HL-60 (cell line): ENCODE results near the gene DENND1A.

Source experiments
- DNase-seq, 2 experiments: peaks; one replicate each; pipeline ENCODE4 v3.0.0-alpha.2; 2010 to 2020; ENCODE audit warnings: low read depth in 1 of 2, low spot score in 1 of 2
- H3K27ac ChIP-seq: fragments of 250-450 bp; sonication (Bioruptor Pico); replicated peaks from 2 replicates; pipeline ENCODE4 v1.5.1; 2020; ENCODE audit warnings: mild to moderate bottlenecking, moderate library complexity
- H3K27me3 ChIP-seq: fragments of 250-450 bp; sonication (Bioruptor Pico); 2 replicates; pipeline ENCODE4 v1.5.1; 2021; ENCODE audit warnings: mild to moderate bottlenecking, moderate library complexity; ENCODE audit not compliant: insufficient read depth, poor library complexity, severe bottlenecking
- H3K4me3 ChIP-seq: replicated peaks from 2 replicates; pipeline ENCODE4 v1.5.1; 2011; ENCODE audit warnings: mild to moderate bottlenecking, control low read depth, low read length; ENCODE audit not compliant: insufficient read depth
- GABPA ChIP-seq: IDR thresholded peaks from 2 replicates; pipeline ENCODE4 v1.6.1; 2012; ENCODE audit warnings: low read depth
- POLR2AphosphoS5 ChIP-seq: IDR thresholded peaks from 2 replicates; pipeline ENCODE4 v1.6.1; 2012; ENCODE audit warnings: low read depth
- SPI1 ChIP-seq: IDR thresholded peaks from 2 replicates; pipeline ENCODE4 v1.6.1; 2012; ENCODE audit warnings: low read depth, mild to moderate bottlenecking, borderline replicate concordance
- TF ChIP-seq, protein P1 (sequence below): IDR thresholded peaks from one replicate; pipeline ENCODE4 v1.5.1; 2011; ENCODE audit warnings: low read length, control low read depth, inconsistent platforms; ENCODE audit not compliant: insufficient read depth
- TF ChIP-seq, protein P2 (sequence below): IDR thresholded peaks from 2 replicates; pipeline ENCODE4 v1.6.1; 2012; ENCODE audit warnings: low read depth; ENCODE audit not compliant: insufficient replicate concordance

The DENND1A gene

DNA sequence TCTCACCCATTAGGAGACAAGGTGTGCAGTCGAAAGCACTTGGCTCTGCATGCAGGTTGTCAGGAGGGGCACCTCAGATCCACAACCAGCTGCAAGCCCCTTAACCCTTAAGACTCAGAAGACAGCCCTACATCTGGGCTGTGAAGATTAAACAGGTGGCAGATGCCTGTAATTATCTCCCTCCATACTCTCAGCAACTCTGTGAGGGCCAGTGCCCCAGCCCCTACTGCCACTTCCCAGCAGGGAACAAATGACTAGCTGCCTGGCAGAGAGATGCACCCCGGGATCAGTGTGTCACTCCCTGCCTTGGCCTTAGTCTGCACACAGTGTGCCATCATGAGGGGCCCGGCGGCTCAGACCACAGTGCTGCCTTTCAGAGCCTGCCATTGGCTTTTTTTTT lies 532.0 kb downstream of the DENND1A start:
- Histone ChIP-seq H3K27me3 (no peaks in the 10 kb centered on the region), H3K4me3 (no peak overlapping the region), H3K27ac (no peak overlapping the region)
- DNase-seq, result no peak
- TF ChIP-seq POLR2AphosphoS5, result no peak
- TF ChIP-seq, protein P1, sequence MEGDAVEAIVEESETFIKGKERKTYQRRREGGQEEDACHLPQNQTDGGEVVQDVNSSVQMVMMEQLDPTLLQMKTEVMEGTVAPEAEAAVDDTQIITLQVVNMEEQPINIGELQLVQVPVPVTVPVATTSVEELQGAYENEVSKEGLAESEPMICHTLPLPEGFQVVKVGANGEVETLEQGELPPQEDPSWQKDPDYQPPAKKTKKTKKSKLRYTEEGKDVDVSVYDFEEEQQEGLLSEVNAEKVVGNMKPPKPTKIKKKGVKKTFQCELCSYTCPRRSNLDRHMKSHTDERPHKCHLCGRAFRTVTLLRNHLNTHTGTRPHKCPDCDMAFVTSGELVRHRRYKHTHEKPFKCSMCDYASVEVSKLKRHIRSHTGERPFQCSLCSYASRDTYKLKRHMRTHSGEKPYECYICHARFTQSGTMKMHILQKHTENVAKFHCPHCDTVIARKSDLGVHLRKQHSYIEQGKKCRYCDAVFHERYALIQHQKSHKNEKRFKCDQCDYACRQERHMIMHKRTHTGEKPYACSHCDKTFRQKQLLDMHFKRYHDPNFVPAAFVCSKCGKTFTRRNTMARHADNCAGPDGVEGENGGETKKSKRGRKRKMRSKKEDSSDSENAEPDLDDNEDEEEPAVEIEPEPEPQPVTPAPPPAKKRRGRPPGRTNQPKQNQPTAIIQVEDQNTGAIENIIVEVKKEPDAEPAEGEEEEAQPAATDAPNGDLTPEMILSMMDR, result no peak

DNA sequence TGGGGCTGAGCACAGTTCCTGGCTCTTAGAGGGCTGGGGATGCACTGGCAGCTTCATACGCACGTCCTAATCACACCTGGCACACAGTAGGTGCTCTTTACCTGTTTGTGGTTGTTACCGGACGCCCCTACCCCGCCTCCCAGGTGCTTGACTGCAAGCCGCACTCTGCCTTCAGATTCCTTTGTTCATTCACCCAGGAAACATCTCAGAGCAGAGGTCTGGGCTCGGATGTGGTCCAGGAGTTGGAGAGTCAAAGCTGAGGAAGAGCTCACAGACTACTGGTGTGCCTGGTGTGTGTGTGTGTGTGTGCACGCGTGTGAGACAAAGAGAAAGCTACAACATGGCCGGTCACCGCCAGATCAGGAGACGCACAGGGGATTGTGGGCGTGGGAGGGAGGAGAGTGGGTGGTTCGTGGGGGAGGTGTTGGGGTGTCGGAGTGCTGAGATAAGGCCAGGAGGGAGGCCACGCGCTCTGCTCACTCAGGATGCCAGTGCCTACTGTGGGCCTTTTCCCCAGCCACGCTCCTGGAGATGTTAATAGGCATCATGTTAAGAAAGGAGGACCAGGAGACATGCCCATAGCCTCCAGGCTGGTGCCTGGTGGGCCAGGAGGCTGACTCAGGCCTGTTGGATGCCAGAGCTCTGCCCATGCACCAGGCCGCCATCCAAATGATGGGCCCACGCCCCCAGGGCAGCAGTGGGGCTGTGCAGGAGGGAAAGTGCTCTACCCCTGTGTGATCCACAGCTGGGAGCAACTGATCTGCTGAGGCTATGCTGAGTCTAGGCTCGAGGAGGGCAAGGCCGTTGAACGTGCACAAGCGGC lies 534.0 kb downstream of the DENND1A start:
- TF ChIP-seq SPI1 (no peak), GABPA (no peak), POLR2AphosphoS5 (no peak)
- TF ChIP-seq, protein P2, sequence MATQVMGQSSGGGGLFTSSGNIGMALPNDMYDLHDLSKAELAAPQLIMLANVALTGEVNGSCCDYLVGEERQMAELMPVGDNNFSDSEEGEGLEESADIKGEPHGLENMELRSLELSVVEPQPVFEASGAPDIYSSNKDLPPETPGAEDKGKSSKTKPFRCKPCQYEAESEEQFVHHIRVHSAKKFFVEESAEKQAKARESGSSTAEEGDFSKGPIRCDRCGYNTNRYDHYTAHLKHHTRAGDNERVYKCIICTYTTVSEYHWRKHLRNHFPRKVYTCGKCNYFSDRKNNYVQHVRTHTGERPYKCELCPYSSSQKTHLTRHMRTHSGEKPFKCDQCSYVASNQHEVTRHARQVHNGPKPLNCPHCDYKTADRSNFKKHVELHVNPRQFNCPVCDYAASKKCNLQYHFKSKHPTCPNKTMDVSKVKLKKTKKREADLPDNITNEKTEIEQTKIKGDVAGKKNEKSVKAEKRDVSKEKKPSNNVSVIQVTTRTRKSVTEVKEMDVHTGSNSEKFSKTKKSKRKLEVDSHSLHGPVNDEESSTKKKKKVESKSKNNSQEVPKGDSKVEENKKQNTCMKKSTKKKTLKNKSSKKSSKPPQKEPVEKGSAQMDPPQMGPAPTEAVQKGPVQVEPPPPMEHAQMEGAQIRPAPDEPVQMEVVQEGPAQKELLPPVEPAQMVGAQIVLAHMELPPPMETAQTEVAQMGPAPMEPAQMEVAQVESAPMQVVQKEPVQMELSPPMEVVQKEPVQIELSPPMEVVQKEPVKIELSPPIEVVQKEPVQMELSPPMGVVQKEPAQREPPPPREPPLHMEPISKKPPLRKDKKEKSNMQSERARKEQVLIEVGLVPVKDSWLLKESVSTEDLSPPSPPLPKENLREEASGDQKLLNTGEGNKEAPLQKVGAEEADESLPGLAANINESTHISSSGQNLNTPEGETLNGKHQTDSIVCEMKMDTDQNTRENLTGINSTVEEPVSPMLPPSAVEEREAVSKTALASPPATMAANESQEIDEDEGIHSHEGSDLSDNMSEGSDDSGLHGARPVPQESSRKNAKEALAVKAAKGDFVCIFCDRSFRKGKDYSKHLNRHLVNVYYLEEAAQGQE, result no peak
- TF ChIP-seq, protein P1, result no peak
- Histone ChIP-seq H3K4me3 (no peak overlapping the region), H3K27ac (no peak overlapping the region), H3K27me3 (no peaks in the 10 kb centered on the region)
- no peak for DNase-seq

DNA sequence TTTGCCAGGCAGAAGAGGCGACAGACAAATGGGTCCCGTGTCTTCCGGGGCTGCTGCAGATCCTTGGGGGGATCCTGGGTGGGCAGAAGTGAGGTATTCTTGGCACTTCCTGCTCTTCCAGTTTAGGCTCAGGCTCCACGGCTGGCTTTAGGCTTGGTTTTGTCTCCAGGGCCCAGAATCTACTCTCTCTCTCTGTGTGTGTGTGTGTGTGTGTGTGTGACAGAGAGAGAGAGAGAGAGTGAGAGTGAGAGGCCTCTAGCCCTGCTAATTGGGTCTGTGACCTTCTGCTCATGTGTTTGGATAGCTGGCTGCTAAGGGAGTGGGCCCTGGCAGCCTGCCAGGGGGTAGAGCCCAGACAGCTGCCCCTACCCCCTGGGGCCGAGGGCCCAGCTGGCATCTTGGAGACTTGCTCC lies 534.6 kb downstream of the DENND1A start:
- TF ChIP-seq, protein P1, result no peak
- TF ChIP-seq, protein P2, result no peak
- TF ChIP-seq POLR2AphosphoS5, result no peak
- TF ChIP-seq GABPA, result no peak
- no peak for TF ChIP-seq SPI1
- Histone ChIP-seq H3K27ac (no peak overlapping the region), H3K4me3 (no peak overlapping the region), H3K27me3 (no peaks in the 10 kb centered on the region)
- no peak for DNase-seq
